GM23248 (cell line): ENCODE measurements around the gene HERC4. TPM values are rescaled to one million over a fixed set of nuclear protein-coding genes. Genes with fewer than 3 reads are reported as not detected.

ENCODE experiments used
- DNase-seq: peaks from one replicate; pipeline ENCODE4 v3.0.0-alpha.2; 2015
- H2AFZ ChIP-seq: fragments of 200-600 bp; sonication (generic); 2 replicates; pipeline ENCODE4 v1.6.1; 2016; ENCODE audit warnings: antibody characterized with exemption
- H3F3A ChIP-seq: fragments of 200-600 bp; sonication (generic); 2 replicates; pipeline ENCODE4 v1.6.1; 2016; ENCODE audit warnings: mild to moderate bottlenecking, antibody characterized with exemption, mixed run types; ENCODE audit not compliant: insufficient read depth
- H3K27ac ChIP-seq: fragments of 200-600 bp; sonication (generic); 2 replicates; pipeline ENCODE4 v1.5.1; 2016; ENCODE audit warnings: mild to moderate bottlenecking
- H3K27me3 ChIP-seq: fragments of 200-600 bp; sonication (generic); replicated peaks from 2 replicates; pipeline ENCODE4 v1.6.1; 2016; ENCODE audit warnings: mild to moderate bottlenecking; ENCODE audit not compliant: insufficient read depth
- H3K36me3 ChIP-seq: fragments of 200-600 bp; sonication (generic); 2 replicates; pipeline ENCODE4 v1.6.1; 2016; ENCODE audit warnings: low read depth, mild to moderate bottlenecking
- H3K4me1 ChIP-seq: fragments of 200-600 bp; sonication (generic); 2 replicates; pipeline ENCODE4 v1.6.1; 2016; ENCODE audit warnings: mild to moderate bottlenecking; ENCODE audit not compliant: insufficient read depth
- H3K4me2 ChIP-seq: fragments of 200-600 bp; sonication (generic); one replicate; pipeline ENCODE4 v1.6.1; 2016; ENCODE audit warnings: mild to moderate bottlenecking; ENCODE audit not compliant: unreplicated experiment
- H3K4me3 ChIP-seq: fragments of 200-600 bp; sonication (generic); 2 replicates; pipeline ENCODE4 v1.5.1; 2016; ENCODE audit warnings: mild to moderate bottlenecking
- H3K79me2 ChIP-seq: fragments of 200-600 bp; sonication (generic); 2 replicates; pipeline ENCODE4 v1.6.1; 2016; ENCODE audit warnings: mild to moderate bottlenecking; ENCODE audit not compliant: insufficient read depth
- H3K9ac ChIP-seq: fragments of 200-600 bp; sonication (generic); 2 replicates; pipeline ENCODE4 v1.6.1; 2016; ENCODE audit warnings: mild to moderate bottlenecking
- H3K9me2 ChIP-seq: fragments of 200-600 bp; sonication (generic); 2 replicates; pipeline ENCODE4 v1.6.1; 2016; ENCODE audit warnings: mixed run types, mild to moderate bottlenecking, moderate library complexity; ENCODE audit not compliant: insufficient read depth
- H3K9me3 ChIP-seq: fragments of 200-600 bp; sonication (generic); one replicate; pipeline ENCODE4 v1.6.1; 2017; ENCODE audit warnings: low read depth
- H4K20me1 ChIP-seq: fragments of 200-600 bp; sonication (generic); 2 replicates; pipeline ENCODE4 v1.6.0; 2016; ENCODE audit not compliant: insufficient read depth
- EZH2 ChIP-seq: fragments of 200-600 bp; sonication (generic); IDR thresholded peaks from 2 replicates; pipeline ENCODE4 v1.6.1; 2018; ENCODE audit warnings: antibody characterized with exemption, mild to moderate bottlenecking; ENCODE audit not compliant: insufficient read depth, poor library complexity, severe bottlenecking
- EZH2phosphoT487 ChIP-seq: fragments of 200-600 bp; sonication (generic); IDR thresholded peaks from 2 replicates; pipeline ENCODE4 v1.6.1; 2018; ENCODE audit warnings: antibody characterized with exemption, moderate library complexity, mild to moderate bottlenecking, low read depth; ENCODE audit not compliant: insufficient read depth
- WGBS, 2 experiments: methylation state at CpG; one replicate each; pipeline ENCODE4 v1.1.6; 2015 to 2017; ENCODE audit warnings: low lambda C conversion rate in 2 of 2, low coverage in 1 of 2; ENCODE audit errors: missing lambda C conversion rate in 2 of 2; 5-methylcytosine and 5-hydroxymethylcytosine counted together
- in situ Hi-C: fragments of 300-500 bp; cut with MboI; formaldehyde crosslinking; loops from 2 replicates; pipeline ENCODE4 v1.15.0; 2020
- polyA plus RNA-seq: library from polyadenylated mRNA; unstranded; fragments of >200 nt; fragmentation: Nextera tagmentation; extraction: Ambion mirVana; gene quantifications from 2 replicates; pipeline ENCODE4 v1.2.1, GENCODE V29; 2016
- total RNA-seq: library from RNA; depleted of rRNA; stranded (reverse); fragments of >200 nt; shearing (Covaris generic); gene quantifications from 2 replicates; pipeline ENCODE4 v1.2.3, GENCODE V29; 2014

The HERC4 gene
- total and polyA plus RNA-seq, 2 experiments from 2014 or later, result 127 to 228 TPM

DNA sequence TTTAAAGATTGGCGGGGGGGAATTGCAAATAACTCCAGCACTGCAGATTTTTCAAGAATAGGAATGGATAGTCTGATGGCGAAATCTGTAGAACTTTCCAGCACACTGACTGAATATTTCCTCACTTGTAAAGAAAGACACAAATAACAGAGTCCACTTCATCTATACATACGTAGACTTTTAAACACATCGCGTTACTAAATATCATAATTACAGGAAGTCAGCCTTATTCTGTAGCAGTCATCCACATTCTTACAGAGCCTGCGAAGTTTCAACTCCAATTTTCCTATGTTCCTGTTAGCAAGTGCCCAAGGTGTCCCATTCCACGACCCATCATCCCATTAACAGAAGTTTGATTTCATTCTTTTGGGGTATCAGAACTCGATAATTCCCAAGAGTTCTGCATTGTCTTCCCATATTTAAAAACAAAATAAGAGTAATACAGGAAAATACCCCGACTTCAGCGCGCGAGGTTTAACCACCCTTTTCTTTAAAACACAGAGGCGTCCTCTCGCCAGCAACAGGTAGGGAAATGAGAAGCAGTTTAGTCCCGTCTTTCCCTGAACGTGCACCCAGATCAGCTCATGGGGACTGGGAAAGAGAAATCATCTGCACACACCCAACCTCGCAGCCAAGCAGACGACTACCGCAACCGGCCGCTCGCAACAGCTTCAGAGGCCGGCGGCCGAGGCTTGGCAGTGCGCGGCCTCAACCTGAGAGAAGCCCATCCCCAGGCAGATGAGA is 880 bp downstream of the HERC4 start:
- no peaks in the 10 kb centered on the region for H3K9me3 ChIP-seq
- peak overlapping the region; percentile 93 for H3K27ac ChIP-seq
- H3K4me2 ChIP-seq, result peak overlapping the region; percentile 99
- 1% methylated on average over 27 of the region's 27 CpGs for WGBS, 2 experiments
- H3K4me3 ChIP-seq, result peak overlapping the region; percentile 95
- in situ Hi-C loops, result no loop called here
- peaks cover 44% of the 10 kb centered on the region for H3K36me3 ChIP-seq
- DNase-seq, result peak; percentile 48
- no peaks in the 10 kb centered on the region for H3K9me2 ChIP-seq
- peaks cover 3% of the 10 kb centered on the region; the same call in 1 of the 2 replicates for H4K20me1 ChIP-seq
- TF ChIP-seq EZH2 (no peak), EZH2phosphoT487 (no peak)
- H3K79me2 ChIP-seq, result peaks cover 63% of the 10 kb centered on the region
- H3K9ac ChIP-seq, result peak overlapping the region; percentile 93
- H3K27me3 ChIP-seq, result no peaks in the 10 kb centered on the region
- H3F3A ChIP-seq, result peaks cover 45% of the 10 kb centered on the region
- peak overlapping the region; percentile 65 for H2AFZ ChIP-seq
- H3K4me1 ChIP-seq, result peaks cover 13% of the 10 kb centered on the region

DNA sequence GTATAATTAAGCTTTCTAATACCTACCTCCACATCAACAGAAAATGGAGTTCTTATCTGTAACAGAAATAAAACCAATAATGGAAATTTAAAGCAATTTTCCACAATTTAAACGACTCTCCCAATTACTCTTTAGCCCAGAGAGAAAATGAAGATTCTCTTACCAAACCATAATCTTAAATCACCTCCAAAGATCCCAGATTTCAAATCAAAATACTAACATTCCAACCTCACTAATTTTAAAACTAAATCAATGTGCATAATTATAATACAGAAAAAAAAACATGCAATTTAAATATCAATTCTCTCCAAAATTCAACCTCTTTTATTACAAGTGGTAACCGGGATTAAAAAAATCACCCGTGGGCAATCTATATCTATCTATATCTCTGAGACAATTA is 1.5 kb downstream of the HERC4 start:
- 1 to 4% methylated on average over 3 of the region's 3 CpGs for WGBS, 2 experiments
- H3K79me2 ChIP-seq, result peaks cover 69% of the 10 kb centered on the region
- no peaks in the 10 kb centered on the region for H3K27me3 ChIP-seq
- H3K4me3 ChIP-seq, result peak overlapping the region; percentile 95
- TF ChIP-seq EZH2phosphoT487 (no peak), EZH2 (no peak)
- H3K4me1 ChIP-seq, result peaks cover 18% of the 10 kb centered on the region
- no peak for DNase-seq
- H3K4me2 ChIP-seq, result peak overlapping the region; percentile 99
- H3K36me3 ChIP-seq, result peaks cover 49% of the 10 kb centered on the region
- H3K9me2 ChIP-seq, result no peaks in the 10 kb centered on the region
- in situ Hi-C loops, result no loop called here
- peaks cover 51% of the 10 kb centered on the region for H3F3A ChIP-seq
- peaks cover 9% of the 10 kb centered on the region; the same call in 1 of the 2 replicates for H4K20me1 ChIP-seq
- H2AFZ ChIP-seq, result no peak overlapping the region
- H3K9me3 ChIP-seq, result no peaks in the 10 kb centered on the region
- peak overlapping the region; percentile 93 for H3K27ac ChIP-seq
- peak overlapping the region; percentile 93 for H3K9ac ChIP-seq

DNA sequence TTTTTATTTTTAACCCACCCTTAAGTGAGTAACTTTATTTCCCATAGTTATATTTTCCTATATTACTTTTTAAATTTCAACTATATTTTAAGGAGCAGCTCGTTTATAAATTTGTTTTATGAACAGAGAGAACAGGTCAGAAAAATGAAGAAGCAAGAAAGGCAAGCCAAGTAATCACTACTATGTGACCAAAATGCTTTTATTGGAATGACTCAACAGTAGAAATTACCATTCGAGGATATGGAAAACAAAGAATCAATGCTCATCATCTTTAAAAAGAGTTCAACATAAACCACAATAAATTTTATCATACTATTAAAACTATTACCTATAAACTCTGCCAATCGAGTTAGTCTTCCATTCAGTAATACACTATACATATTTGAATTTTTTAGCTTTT is 7.6 kb downstream of the HERC4 start:
- Histone ChIP-seq H2AFZ (no peak overlapping the region), H3F3A (peaks cover 85% of the 10 kb centered on the region), H3K9me3 (no peaks in the 10 kb centered on the region), H3K9me2 (no peaks in the 10 kb centered on the region), H3K27me3 (no peaks in the 10 kb centered on the region), H3K27ac (peak overlapping the region; percentile 26), H3K79me2 (peaks cover 100% of the 10 kb centered on the region), H3K4me2 (peak overlapping the region; percentile 48), H3K9ac (no peak overlapping the region; the same call in 1 of the 2 replicates), H4K20me1 (peaks cover 27% of the 10 kb centered on the region), H3K4me3 (peak overlapping the region; percentile 95), H3K36me3 (peaks cover 76% of the 10 kb centered on the region), H3K4me1 (peaks cover 44% of the 10 kb centered on the region)
- WGBS, 2 experiments, result 59 to 61% methylated on average over 3 of the region's 3 CpGs
- no peak for TF ChIP-seq EZH2
- TF ChIP-seq EZH2phosphoT487, result no peak
- DNase-seq, result no peak
- in situ Hi-C loops, result no loop called here

GRCh38 chr10:68067029-68067428 is 8.1 kb downstream of the HERC4 start:
- H3K4me2 ChIP-seq, result peak overlapping the region; percentile 48
- no peak for TF ChIP-seq EZH2phosphoT487
- TF ChIP-seq EZH2, result no peak
- 85 to 86% methylated on average over 4 of the region's 4 CpGs for WGBS, 2 experiments
- peaks cover 44% of the 10 kb centered on the region for H3K4me1 ChIP-seq
- no peaks in the 10 kb centered on the region for H3K27me3 ChIP-seq
- H4K20me1 ChIP-seq, result peaks cover 27% of the 10 kb centered on the region
- peaks cover 86% of the 10 kb centered on the region for H3F3A ChIP-seq
- peak overlapping the region; percentile 26 for H3K27ac ChIP-seq
- in situ Hi-C loops, result no loop called here
- H3K79me2 ChIP-seq, result peaks cover 100% of the 10 kb centered on the region
- no peak overlapping the region for H3K9ac ChIP-seq
- no peaks in the 10 kb centered on the region for H3K9me2 ChIP-seq
- no peaks in the 10 kb centered on the region for H3K9me3 ChIP-seq
- H3K36me3 ChIP-seq, result peaks cover 76% of the 10 kb centered on the region
- no peak for DNase-seq
- H2AFZ ChIP-seq, result no peak overlapping the region
- H3K4me3 ChIP-seq, result peak overlapping the region; percentile 95
